Measurements from ENCODE around the gene RNFT2.

The RNFT2 gene

DNA sequence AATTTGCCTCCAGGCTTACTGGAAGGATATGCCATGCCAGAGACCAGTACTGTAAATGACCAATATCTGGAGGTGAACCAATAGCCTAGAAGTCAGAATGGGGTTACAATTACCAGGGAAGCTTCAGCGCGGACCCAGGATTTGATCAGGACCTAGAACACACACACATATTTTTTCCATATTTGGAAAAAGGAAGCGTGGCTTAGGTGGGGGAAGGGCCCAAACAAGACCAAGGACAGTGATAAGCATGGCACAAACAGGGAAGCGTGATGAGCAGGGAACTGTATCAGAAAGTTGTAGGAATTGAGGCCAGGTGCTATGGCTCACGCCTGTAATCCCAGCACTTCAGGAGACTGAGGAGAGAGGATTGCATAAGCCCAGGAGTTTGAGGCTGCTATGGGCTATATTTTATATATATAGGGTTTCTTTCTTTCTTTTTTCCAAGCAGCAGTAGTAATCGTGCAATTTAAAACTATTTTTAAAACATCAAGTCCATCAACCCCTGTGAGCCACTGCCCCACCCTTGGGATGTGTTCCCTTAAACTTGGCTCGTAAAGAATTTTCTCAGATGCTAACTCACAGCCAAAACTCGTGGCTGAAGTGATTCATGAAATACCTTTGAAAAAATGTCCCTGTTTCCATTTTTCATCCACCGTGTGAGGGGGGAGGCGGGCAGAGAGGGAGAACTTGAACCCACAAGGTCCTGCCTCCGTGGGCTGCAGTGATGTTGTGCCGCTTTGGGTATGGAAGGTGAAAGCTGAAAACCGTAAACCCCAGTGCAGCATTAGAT lies 126.5 kb downstream of the RNFT2 start:
- TF ChIP-seq, protein P1, sequence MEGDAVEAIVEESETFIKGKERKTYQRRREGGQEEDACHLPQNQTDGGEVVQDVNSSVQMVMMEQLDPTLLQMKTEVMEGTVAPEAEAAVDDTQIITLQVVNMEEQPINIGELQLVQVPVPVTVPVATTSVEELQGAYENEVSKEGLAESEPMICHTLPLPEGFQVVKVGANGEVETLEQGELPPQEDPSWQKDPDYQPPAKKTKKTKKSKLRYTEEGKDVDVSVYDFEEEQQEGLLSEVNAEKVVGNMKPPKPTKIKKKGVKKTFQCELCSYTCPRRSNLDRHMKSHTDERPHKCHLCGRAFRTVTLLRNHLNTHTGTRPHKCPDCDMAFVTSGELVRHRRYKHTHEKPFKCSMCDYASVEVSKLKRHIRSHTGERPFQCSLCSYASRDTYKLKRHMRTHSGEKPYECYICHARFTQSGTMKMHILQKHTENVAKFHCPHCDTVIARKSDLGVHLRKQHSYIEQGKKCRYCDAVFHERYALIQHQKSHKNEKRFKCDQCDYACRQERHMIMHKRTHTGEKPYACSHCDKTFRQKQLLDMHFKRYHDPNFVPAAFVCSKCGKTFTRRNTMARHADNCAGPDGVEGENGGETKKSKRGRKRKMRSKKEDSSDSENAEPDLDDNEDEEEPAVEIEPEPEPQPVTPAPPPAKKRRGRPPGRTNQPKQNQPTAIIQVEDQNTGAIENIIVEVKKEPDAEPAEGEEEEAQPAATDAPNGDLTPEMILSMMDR (IDR thresholded peaks at IDR 0.05; ENCODE audit: control insufficient read depth, insufficient read depth, low read depth, low read length, missing control alignments) = no peak
- no peak overlapping the region for H3K4me3 ChIP-seq (ENCODE audit: control insufficient read depth, low read depth, low read length)
- peak; percentile 55 for DNase-seq (ENCODE audit: low read depth)

- TF ChIP-seq, protein P1 (IDR thresholded peaks at IDR 0.05; ENCODE audit: control insufficient read depth, insufficient read depth, low read depth, low read length, missing control alignments) = no peak
- no peak overlapping the region for H3K4me3 ChIP-seq (ENCODE audit: control insufficient read depth, low read depth, low read length)
- no peak for DNase-seq (ENCODE audit: low read depth)
These were observed 129.4 kb downstream of the RNFT2 start for GRCh38 chr12:116867523-116867922.

DNA sequence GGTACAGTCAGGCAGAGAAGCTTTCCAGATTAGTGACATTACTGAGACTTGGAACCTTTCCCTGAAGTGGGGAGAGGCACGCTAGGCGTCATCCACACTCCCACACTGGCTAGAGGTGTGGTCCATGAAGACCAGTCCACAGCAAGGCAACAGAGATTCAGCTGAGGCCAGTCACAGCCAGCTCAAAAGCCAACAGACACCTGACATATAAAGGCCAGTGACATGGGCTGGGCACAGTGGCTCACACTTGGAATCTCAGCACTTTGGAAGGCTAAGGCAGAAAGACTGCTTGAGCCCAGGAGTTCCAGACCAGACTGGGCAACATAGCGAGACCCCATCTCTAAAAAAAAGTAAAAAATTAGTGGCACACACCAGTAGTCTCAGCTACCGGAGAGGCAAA lies 132.2 kb downstream of the RNFT2 start:
- no peak overlapping the region for H3K4me3 ChIP-seq (ENCODE audit: control insufficient read depth, low read depth, low read length)
- TF ChIP-seq, protein P1 (IDR thresholded peaks at IDR 0.05; ENCODE audit: control insufficient read depth, insufficient read depth, low read depth, low read length, missing control alignments) = no peak
- no peak for DNase-seq (ENCODE audit: low read depth)

DNA sequence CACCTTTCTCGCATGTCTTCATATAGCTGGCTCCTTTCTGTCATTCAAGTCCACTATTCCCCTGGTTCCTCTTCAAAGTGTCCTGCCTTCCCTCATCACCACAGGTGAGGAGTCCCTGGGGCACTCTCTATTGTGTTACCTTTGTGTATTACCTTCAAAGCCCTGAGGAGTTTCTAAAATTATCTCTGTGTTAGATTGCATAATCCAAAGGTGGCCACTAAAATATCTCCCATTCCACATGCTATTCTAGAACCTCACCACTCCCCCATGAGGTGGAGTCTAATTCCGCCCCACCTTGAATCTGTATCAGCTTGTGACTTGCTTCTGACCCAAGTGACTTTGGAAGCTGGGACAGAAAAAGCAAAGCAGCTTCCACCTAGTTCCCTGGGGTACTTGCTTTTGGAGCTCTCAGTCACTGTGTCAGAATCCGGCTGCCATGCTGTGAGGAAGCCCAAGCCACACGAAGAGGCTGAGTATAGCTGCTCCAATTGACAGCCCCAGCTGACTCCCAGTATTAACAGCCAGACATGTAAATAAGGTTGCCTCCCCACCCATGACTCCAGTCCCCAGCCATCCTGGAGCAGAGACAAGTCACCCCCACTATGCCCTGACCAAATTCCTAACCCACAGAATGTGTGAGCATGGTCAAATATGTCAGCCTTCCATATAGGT lies 136.3 kb downstream of the RNFT2 start:
- no peak overlapping the region for H3K4me3 ChIP-seq (ENCODE audit: control insufficient read depth, low read depth, low read length)
- TF ChIP-seq, protein P1 (IDR thresholded peaks at IDR 0.05; ENCODE audit: control insufficient read depth, insufficient read depth, low read depth, low read length, missing control alignments) = no peak
- DNase-seq (ENCODE audit: low read depth) = no peak

GRCh38 chr12:116876151-116876869 lies 138.2 kb downstream of the RNFT2 start:
- TF ChIP-seq, protein P1 (IDR thresholded peaks at IDR 0.05; ENCODE audit: control insufficient read depth, insufficient read depth, low read depth, low read length, missing control alignments) = no peak
- no peak overlapping the region for H3K4me3 ChIP-seq (ENCODE audit: control insufficient read depth, low read depth, low read length)
- DNase-seq (ENCODE audit: low read depth) = no peak

GRCh38 chr12:116878567-116879508 lies 140.7 kb downstream of the RNFT2 start:
- TF ChIP-seq, protein P1 (IDR thresholded peaks at IDR 0.05; ENCODE audit: control insufficient read depth, insufficient read depth, low read depth, low read length, missing control alignments) = no peak
- DNase-seq (ENCODE audit: low read depth) = no peak
- H3K4me3 ChIP-seq (ENCODE audit: control insufficient read depth, low read depth, low read length) = peak overlapping the region; percentile 23

Measured in AG09309 (cell line).